Breast epithelium (tissue), 4 donors: Measurements from ENCODE around the gene ATXN7L1. TPM values are rescaled to one million over a fixed set of nuclear protein-coding genes. Genes with fewer than 3 reads are reported as not detected.

Experiments
- DNase-seq, 2 donors: peaks; one replicate each; pipeline ENCODE4 v3.0.0-alpha.2; 2019; ENCODE audit warnings: low spot score in 2 of 2
- H3K27ac ChIP-seq, 2 donors: fragments of 200-600 bp; sonication (generic) in 1 of 2; one replicate each; pipeline ENCODE4 v1.5.1; 2016 to 2019; ENCODE audit warnings: mild to moderate bottlenecking in 1 of 2
- H3K27me3 ChIP-seq, 2 donors: fragments of 200-600 bp; sonication (generic) in 1 of 2; one replicate each; pipeline versions ENCODE4 v1.5.1 to v1.6.0; 2017 to 2019; ENCODE audit warnings: control low read depth in 1 of 2, mild to moderate bottlenecking in 1 of 2
- H3K36me3 ChIP-seq: fragments of 200-600 bp; one replicate; pipeline ENCODE4 v1.5.1; 2019
- H3K4me1 ChIP-seq, 2 donors: fragments of 200-600 bp; sonication (generic); one replicate each; pipeline ENCODE4 v1.5.1; 2016 to 2019; ENCODE audit warnings: control low read depth in 1 of 2
- H3K4me3 ChIP-seq, 3 donors: fragments of 200-600 bp; sonication (generic); 1 replicate in 2 of 3; 2 replicates in 1 of 3; pipeline ENCODE4 v1.5.1; 2016 to 2019; ENCODE audit warnings: mild to moderate bottlenecking in 3 of 3, moderate library complexity in 2 of 3
- H3K9me3 ChIP-seq, 2 donors: fragments of 200-600 bp; sonication (generic) in 1 of 2; one replicate each; pipeline ENCODE4 v1.5.1; 2016 to 2019; ENCODE audit warnings: control low read depth in 1 of 2
- POLR2A ChIP-seq: fragments of 450-650 bp; IDR thresholded peaks from one replicate; pipeline ENCODE4 v1.6.1; 2016; ENCODE audit warnings: antibody characterized with exemption, mild to moderate bottlenecking, moderate library complexity
- POLR2AphosphoS5 ChIP-seq, 3 donors: sonication (generic); formaldehyde crosslinking; IDR thresholded peaks; one replicate each; pipeline ENCODE4 v1.6.1; 2017; ENCODE audit warnings: antibody characterized with exemption in 3 of 3
- intact Hi-C: fragments of 100-400 bp; cut with DNase I; formaldehyde crosslinking; loops from one replicate; pipeline ENCODE4 v1.15.1; 2023; ENCODE audit warnings: low total_unique reads
- total RNA-seq, 3 donors: library from RNA; depleted of rRNA; stranded (reverse); fragments of >200 nt; gene quantifications; one replicate each; pipeline ENCODE4 v1.1.0, GENCODE V29; 2016
- TF ChIP-seq, protein P1 (sequence below), 3 donors: fragments of 450-650 bp; IDR thresholded peaks; one replicate each; pipeline ENCODE4 v1.5.1; 2016 to 2017; ENCODE audit warnings: antibody characterized with exemption in 3 of 3, mild to moderate bottlenecking in 3 of 3, moderate library complexity in 3 of 3

The ATXN7L1 gene
- total RNA-seq, 3 donors from 2014 or later: 10.7 to 18.4 (median 12.5) TPM

DNA sequence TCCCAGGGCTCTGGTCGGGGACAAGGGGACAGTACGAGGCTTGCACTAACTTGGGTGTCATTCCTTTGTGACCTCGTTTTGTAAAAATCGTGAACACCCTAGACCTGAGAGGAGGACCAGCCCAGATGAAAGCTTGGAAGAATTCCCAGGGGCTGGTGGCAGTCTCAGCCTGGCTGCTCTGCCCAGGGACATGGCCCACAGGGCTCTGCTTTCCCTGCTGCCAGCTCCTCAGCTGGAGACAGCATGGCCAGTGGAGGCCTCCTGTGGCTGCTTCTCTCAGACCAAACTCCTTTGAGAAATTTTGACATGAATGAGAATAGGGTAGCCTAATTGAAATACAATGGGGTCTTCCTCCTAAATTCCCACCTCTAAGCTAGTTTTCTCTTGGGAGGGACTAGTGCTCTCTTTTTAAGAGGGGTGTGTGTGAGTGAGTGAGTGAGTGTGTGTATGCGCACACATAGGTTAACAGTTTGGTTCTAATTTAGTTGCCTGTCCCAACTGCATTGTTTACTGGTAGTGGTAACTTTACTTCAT lies 154.8 kb downstream of the ATXN7L1 start:
- Histone ChIP-seq H3K9me3 (no peaks in the 10 kb centered on the region), H3K36me3 (no peaks in the 10 kb centered on the region), H3K4me1 (no peaks in the 10 kb centered on the region), H3K27me3 (no peaks in the 10 kb centered on the region), H3K4me3 (no peak overlapping the region), H3K27ac (no peak overlapping the region)
- intact Hi-C loops: no loop called here
- TF ChIP-seq, protein P1, sequence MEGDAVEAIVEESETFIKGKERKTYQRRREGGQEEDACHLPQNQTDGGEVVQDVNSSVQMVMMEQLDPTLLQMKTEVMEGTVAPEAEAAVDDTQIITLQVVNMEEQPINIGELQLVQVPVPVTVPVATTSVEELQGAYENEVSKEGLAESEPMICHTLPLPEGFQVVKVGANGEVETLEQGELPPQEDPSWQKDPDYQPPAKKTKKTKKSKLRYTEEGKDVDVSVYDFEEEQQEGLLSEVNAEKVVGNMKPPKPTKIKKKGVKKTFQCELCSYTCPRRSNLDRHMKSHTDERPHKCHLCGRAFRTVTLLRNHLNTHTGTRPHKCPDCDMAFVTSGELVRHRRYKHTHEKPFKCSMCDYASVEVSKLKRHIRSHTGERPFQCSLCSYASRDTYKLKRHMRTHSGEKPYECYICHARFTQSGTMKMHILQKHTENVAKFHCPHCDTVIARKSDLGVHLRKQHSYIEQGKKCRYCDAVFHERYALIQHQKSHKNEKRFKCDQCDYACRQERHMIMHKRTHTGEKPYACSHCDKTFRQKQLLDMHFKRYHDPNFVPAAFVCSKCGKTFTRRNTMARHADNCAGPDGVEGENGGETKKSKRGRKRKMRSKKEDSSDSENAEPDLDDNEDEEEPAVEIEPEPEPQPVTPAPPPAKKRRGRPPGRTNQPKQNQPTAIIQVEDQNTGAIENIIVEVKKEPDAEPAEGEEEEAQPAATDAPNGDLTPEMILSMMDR (IDR thresholded peaks at IDR 0.05): no peak
- TF ChIP-seq POLR2A: no peak
- TF ChIP-seq POLR2AphosphoS5 (IDR thresholded peaks at IDR 0.05): no peak
- no peak for DNase-seq

DNA sequence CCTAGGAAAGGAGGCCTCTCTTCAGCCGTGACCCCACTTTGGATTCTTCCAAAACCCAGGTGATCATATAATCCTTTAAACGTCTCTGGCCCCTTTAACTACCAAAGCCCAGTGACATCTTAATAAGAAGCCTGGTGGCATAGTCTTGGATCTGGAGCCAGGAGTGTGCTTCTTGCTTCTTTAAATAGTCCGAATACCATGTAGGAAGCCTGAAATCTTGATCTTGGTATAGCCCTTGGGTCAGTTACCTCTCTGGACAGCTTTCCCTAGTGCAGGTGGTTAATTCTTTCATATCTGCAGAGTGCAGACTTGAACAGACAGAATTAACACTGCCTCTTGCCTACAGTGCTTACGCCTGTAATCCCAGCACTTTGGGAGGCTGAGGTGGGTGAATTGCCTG lies 156.5 kb downstream of the ATXN7L1 start:
- intact Hi-C loops: no loop called here
- no peaks in the 10 kb centered on the region for H3K27me3 ChIP-seq
- TF ChIP-seq, protein P1 (IDR thresholded peaks at IDR 0.05): no peak
- no peak for TF ChIP-seq POLR2A
- no peak for TF ChIP-seq POLR2AphosphoS5 (IDR thresholded peaks at IDR 0.05)
- no peak overlapping the region for H3K4me3 ChIP-seq
- H3K9me3 ChIP-seq: no peaks in the 10 kb centered on the region
- DNase-seq: no peak
- H3K27ac ChIP-seq: no peak overlapping the region
- H3K4me1 ChIP-seq: no peaks in the 10 kb centered on the region
- H3K36me3 ChIP-seq: no peaks in the 10 kb centered on the region

GRCh38 chr7:105719395-105719794 lies 157.0 kb downstream of the ATXN7L1 start:
- intact Hi-C loops: no loop called here
- no peaks in the 10 kb centered on the region for H3K4me1 ChIP-seq
- H3K4me3 ChIP-seq: no peak overlapping the region
- H3K9me3 ChIP-seq: no peaks in the 10 kb centered on the region
- no peaks in the 10 kb centered on the region for H3K27me3 ChIP-seq
- no peak for TF ChIP-seq POLR2AphosphoS5 (IDR thresholded peaks at IDR 0.05)
- no peak for TF ChIP-seq POLR2A
- DNase-seq: no peak
- H3K36me3 ChIP-seq: no peaks in the 10 kb centered on the region
- H3K27ac ChIP-seq: no peak overlapping the region

DNA sequence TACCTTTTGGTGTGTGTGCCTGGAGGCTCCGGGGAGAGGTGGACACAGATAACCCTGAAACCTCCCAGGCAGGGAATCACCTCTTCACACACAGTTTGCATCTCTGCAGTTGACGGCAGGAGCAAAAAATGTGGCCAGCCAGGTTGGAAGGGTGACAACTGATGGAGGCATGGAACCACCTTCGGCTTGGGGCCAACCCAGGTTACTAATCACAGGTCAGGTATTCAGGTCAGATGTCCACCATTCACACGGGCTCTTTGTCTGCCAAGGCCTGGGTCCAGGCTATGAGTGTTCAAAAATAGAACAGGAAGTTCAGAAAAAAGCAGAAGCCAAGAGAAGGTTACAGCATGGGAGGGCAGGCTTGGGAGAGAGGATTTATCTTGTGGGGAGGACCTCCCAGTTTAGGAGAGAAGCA lies 157.9 kb downstream of the ATXN7L1 start:
- TF ChIP-seq, protein P1 (IDR thresholded peaks at IDR 0.05): no peak
- TF ChIP-seq POLR2AphosphoS5 (IDR thresholded peaks at IDR 0.05): no peak
- TF ChIP-seq POLR2A: no peak
- intact Hi-C loops: no loop called here
- no peak overlapping the region for H3K4me3 ChIP-seq
- no peak overlapping the region for H3K27ac ChIP-seq
- H3K36me3 ChIP-seq: no peaks in the 10 kb centered on the region
- DNase-seq: peak in 1 of 2 donors; percentile 18
- no peaks in the 10 kb centered on the region for H3K4me1 ChIP-seq
- H3K27me3 ChIP-seq: no peaks in the 10 kb centered on the region
- H3K9me3 ChIP-seq: no peaks in the 10 kb centered on the region

DNA sequence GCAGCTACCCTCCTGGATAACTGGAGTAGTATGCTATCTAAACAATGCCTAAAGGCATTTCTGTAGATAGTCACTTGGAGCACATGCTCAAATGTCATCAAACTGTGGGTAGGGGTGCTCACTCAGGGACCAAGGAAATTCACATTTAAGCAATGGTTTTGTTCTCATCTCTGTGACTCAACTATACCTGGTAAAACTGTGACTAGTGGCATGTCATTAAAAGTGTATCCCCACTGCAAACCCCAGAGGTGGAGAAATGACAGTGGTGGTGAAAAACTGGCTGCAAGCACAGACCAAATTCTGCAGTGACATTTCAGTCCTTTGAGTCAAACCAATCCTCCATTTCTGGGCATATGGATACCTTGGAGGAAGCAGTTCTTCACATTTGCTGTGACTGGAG lies 160.9 kb downstream of the ATXN7L1 start:
- H3K36me3 ChIP-seq: no peaks in the 10 kb centered on the region
- H3K4me3 ChIP-seq: no peak overlapping the region
- peaks cover 12 to 14% of the 10 kb centered on the region in 2 donors for H3K9me3 ChIP-seq
- H3K4me1 ChIP-seq: no peaks in the 10 kb centered on the region
- TF ChIP-seq POLR2AphosphoS5 (IDR thresholded peaks at IDR 0.05) (no peak), POLR2A (no peak)
- TF ChIP-seq, protein P1 (IDR thresholded peaks at IDR 0.05): no peak
- intact Hi-C loops: no loop called here
- no peak for DNase-seq
- no peak overlapping the region for H3K27ac ChIP-seq
- H3K27me3 ChIP-seq: no peaks in the 10 kb centered on the region
